SK-N-SH (cell line): ENCODE data around the gene SLC25A44. TPM values are rescaled to one million over a fixed set of nuclear protein-coding genes. Genes with fewer than 3 reads are reported as not detected.

Experiments
- CTCF ChIA-PET: fragments of 300-600, 350-600 bp; formaldehyde crosslinking; extraction: SDS; loops from one replicate; lab custom pipeline; 2021; lab: Yijun Ruan, JAX
- POLR2A ChIA-PET: fragments of 350-600 bp; sonication (Branson Sonifier 250); formaldehyde crosslinking; extraction: SDS; loops from one replicate; lab custom pipeline; 2020; ENCODE audit warnings: antibody characterized with exemption, inconsistent platforms; lab: Yijun Ruan, JAX
- DNase-seq: peaks from one replicate; pipeline ENCODE4 v3.0.0; 2012
- H2AFZ ChIP-seq: fragments of 200-600 bp; sonication (generic); 2 replicates; pipeline ENCODE4 v1.8.1; 2016; ENCODE audit warnings: antibody characterized with exemption, mild to moderate bottlenecking, low read depth
- H3F3A ChIP-seq: fragments of 200-600 bp; sonication (generic); replicated peaks from 2 replicates; pipeline ENCODE3; 2016; ENCODE audit warnings: antibody characterized with exemption, mild to moderate bottlenecking; ENCODE audit not compliant: insufficient read depth
- H3K27ac ChIP-seq, 2 experiments: fragments of 200-500 bp in 1 of 2; fragments of 200-600 bp in 1 of 2; sonication (Bioruptor generic) in 1 of 2; sonication (generic), shearing (Covaris generic) in 1 of 2; 2 replicates each; pipeline versions ENCODE4 v1.5.1 to v1.6.1; 2014 to 2016; ENCODE audit warnings: low read depth in 2 of 2, inconsistent platforms in 1 of 2, low read length in 1 of 2, mild to moderate bottlenecking in 1 of 2, mixed read lengths in 1 of 2
- H3K27me3 ChIP-seq: fragments of 200-600 bp; sonication (generic), shearing (Covaris generic); 2 replicates; pipeline ENCODE4 v1.6.1; 2016; ENCODE audit warnings: mixed run types; ENCODE audit not compliant: insufficient read depth
- H3K36me3 ChIP-seq, 2 experiments: fragments of 200-500 bp in 1 of 2; fragments of 200-600 bp in 1 of 2; sonication (Bioruptor generic) in 1 of 2; sonication (generic) in 1 of 2; replicated peaks in 1 of 2; 2 replicates each; pipeline versions ENCODE3 to v1.5.1; 2014 to 2016; ENCODE audit warnings: low read length in 1 of 2, mild to moderate bottlenecking in 1 of 2; ENCODE audit not compliant: insufficient read depth in 2 of 2, control insufficient read depth in 1 of 2
- H3K4me1 ChIP-seq, 2 experiments: fragments of 200-500 bp in 1 of 2; fragments of 200-600 bp in 1 of 2; sonication (Bioruptor generic) in 1 of 2; sonication (generic), shearing (Covaris generic) in 1 of 2; 2 replicates each; pipeline versions ENCODE4 v1.5.1 to v1.6.1; 2014 to 2016; ENCODE audit warnings: low read depth in 1 of 2, low read length in 1 of 2, mixed run types in 1 of 2; ENCODE audit not compliant: insufficient read depth in 2 of 2, control insufficient read depth in 1 of 2
- H3K4me2 ChIP-seq: fragments of 200-600 bp; sonication (generic), shearing (Covaris generic); 2 replicates; pipeline ENCODE4 v1.6.1; 2017; ENCODE audit warnings: mixed run types
- H3K4me3 ChIP-seq, 2 experiments: fragments of 200-500 bp in 1 of 2; fragments of 200-600 bp in 1 of 2; sonication (Bioruptor generic) in 1 of 2; sonication (generic), shearing (Covaris generic) in 1 of 2; 2 replicates each; pipeline versions ENCODE4 v1.5.1 to v1.8.1; 2014 to 2016; ENCODE audit warnings: low read depth in 2 of 2, inconsistent platforms in 1 of 2, low read length in 1 of 2, mild to moderate bottlenecking in 1 of 2, mixed read lengths in 1 of 2, moderate library complexity in 1 of 2
- H3K79me2 ChIP-seq: fragments of 200-600 bp; sonication (generic); 2 replicates; pipeline ENCODE4 v1.8.1; 2017; ENCODE audit warnings: mild to moderate bottlenecking; ENCODE audit not compliant: insufficient read depth
- H3K9ac ChIP-seq: fragments of 200-600 bp; sonication (generic); 2 replicates; pipeline ENCODE4 v1.6.1; 2017; ENCODE audit warnings: mixed run types
- H3K9me2 ChIP-seq: fragments of 200-600 bp; sonication (generic); 2 replicates; pipeline ENCODE4 v1.6.1; 2017; ENCODE audit warnings: mixed run types
- H3K9me3 ChIP-seq: fragments of 200-600 bp; sonication (generic); 2 replicates; pipeline ENCODE4 v1.6.1; 2017; ENCODE audit warnings: mixed run types, mild to moderate bottlenecking, moderate library complexity
- H4K20me1 ChIP-seq: fragments of 200-600 bp; sonication (generic); 2 replicates; pipeline ENCODE4 v1.6.1; 2017; ENCODE audit warnings: mild to moderate bottlenecking, mixed run types; ENCODE audit not compliant: insufficient read depth
- CHD2 ChIP-seq: fragments of 150-350 bp; IDR thresholded peaks from 2 replicates; pipeline ENCODE4 v1.6.1; 2018; ENCODE audit warnings: low read length; ENCODE audit not compliant: partially characterized antibody
- ELF1 ChIP-seq: IDR thresholded peaks from 2 replicates; pipeline ENCODE4 v1.4.0; 2012
- EZH2phosphoT487 ChIP-seq: fragments of 200-600 bp; sonication (generic); IDR thresholded peaks from 2 replicates; pipeline ENCODE4 v1.6.1; 2017; ENCODE audit warnings: low read depth, mixed run types, mild to moderate bottlenecking, antibody characterized with exemption, moderate library complexity, borderline replicate concordance
- GABPA ChIP-seq: IDR thresholded peaks from 2 replicates; pipeline ENCODE4 v1.4.0; 2012; ENCODE audit warnings: low read depth, mild to moderate bottlenecking
- GATA2 ChIP-seq: sonication (generic); formaldehyde crosslinking; IDR thresholded peaks from 2 replicates; pipeline ENCODE4 v1.5.0; 2020; ENCODE audit warnings: mild to moderate bottlenecking, missing genetic modification reagents
- IRF3 ChIP-seq: fragments of 150-350 bp; IDR thresholded peaks from 2 replicates; pipeline ENCODE4 v1.6.1; 2016; ENCODE audit warnings: mild to moderate bottlenecking, low read depth, low read length
- JUND ChIP-seq: IDR thresholded peaks from 2 replicates; pipeline ENCODE4 v1.4.0; 2012
- MEF2A ChIP-seq: IDR thresholded peaks from 2 replicates; pipeline ENCODE4 v1.4.0; 2012; ENCODE audit warnings: low read depth, borderline replicate concordance
- NRF1 ChIP-seq: IDR thresholded peaks from 2 replicates; pipeline ENCODE4 v1.6.1; 2012; ENCODE audit warnings: low read depth, mild to moderate bottlenecking, low read length
- RAD21 ChIP-seq: IDR thresholded peaks from 2 replicates; pipeline ENCODE4 v1.6.1; 2012; ENCODE audit warnings: mild to moderate bottlenecking, low read length
- REST ChIP-seq: IDR thresholded peaks from 2 replicates; pipeline ENCODE4 v1.6.1; 2012; ENCODE audit warnings: mild to moderate bottlenecking, low read depth, low read length, moderate library complexity
- TEAD4 ChIP-seq: IDR thresholded peaks from 2 replicates; pipeline ENCODE4 v1.4.0; 2012; ENCODE audit warnings: mild to moderate bottlenecking, borderline replicate concordance; ENCODE audit not compliant: insufficient read depth
- WGBS: methylation state at CpG from one replicate; pipeline ENCODE4 v1.1.6; 2017; ENCODE audit warnings: low lambda C conversion rate; 5-methylcytosine and 5-hydroxymethylcytosine counted together
- polyA plus RNA-seq, 3 experiments: library from polyadenylated mRNA; depleted of rRNA; stranded (reverse); fragments of >200 nt; gene quantifications; 2 replicates each; pipeline ENCODE4 v1.2.3, GENCODE V29; 2012

The SLC25A44 gene
- polyA plus RNA-seq, 1 of the 3 experiments (the other 2 are of a cell fraction): 28.5 TPM

GRCh38 chr1:156157506-156157905, 36.4 kb upstream of the SLC25A44 start:
- Histone ChIP-seq H3F3A (no peaks in the 10 kb centered on the region), H3K27me3 (no peaks in the 10 kb centered on the region), H3K27ac (no peak overlapping the region), H3K4me3 (no peak overlapping the region), H3K36me3 (no peaks in the 10 kb centered on the region), H3K9me3 (no peaks in the 10 kb centered on the region), H3K79me2 (no peaks in the 10 kb centered on the region), H2AFZ (no peak overlapping the region), H3K4me2 (no peak overlapping the region)
- 96% methylated on average over 3 of the region's 3 CpGs for WGBS
- no peak for DNase-seq
- no peak for TF ChIP-seq IRF3
- no peak for TF ChIP-seq EZH2phosphoT487
- no peak for TF ChIP-seq NRF1
- TF ChIP-seq RAD21: no peak
- TF ChIP-seq REST: no peak
- TF ChIP-seq TEAD4: no peak
- TF ChIP-seq GABPA: no peak
- TF ChIP-seq ELF1: no peak
- TF ChIP-seq CHD2: no peak
- no peak for TF ChIP-seq JUND
- no peak for TF ChIP-seq MEF2A
- TF ChIP-seq GATA2 (CRISPR knock-in tag): no peak
- TF ChIP-seq, all 33 proteins: peak for 0
- Histone ChIP-seq H3K4me1 (peaks cover 3 to 12% of the 10 kb centered on the region in 2 experiments; a peak in 2 of 4 replicates), H3K9ac (no peak overlapping the region), H3K9me2 (no peaks in the 10 kb centered on the region), H4K20me1 (no peaks in the 10 kb centered on the region)
- POLR2A ChIA-PET: no interaction called here
- CTCF ChIA-PET: interaction anchor here (0.7 to 1.0 kb wide), 2 partner anchors 16 to 68 kb away, joined by 3 read pairs; no protein-coding TSS in a partner anchor

- no peaks in the 10 kb centered on the region for H3K36me3 ChIP-seq
- POLR2A ChIA-PET: no interaction called here
- H3F3A ChIP-seq: no peaks in the 10 kb centered on the region
- CTCF ChIA-PET: interaction anchor here (0.7 to 1.0 kb wide), 3 partner anchors 16 to 67 kb away, joined by 3 read pairs; no protein-coding TSS in a partner anchor
- H3K4me1 ChIP-seq: peaks cover 3 to 17% of the 10 kb centered on the region in 2 experiments; a peak in 2 of 4 replicates
- H3K27me3 ChIP-seq: no peaks in the 10 kb centered on the region
- DNase-seq: no peak
- H3K9ac ChIP-seq: no peak overlapping the region
- H4K20me1 ChIP-seq: no peaks in the 10 kb centered on the region
- H3K27ac ChIP-seq: no peak overlapping the region
- no peaks in the 10 kb centered on the region for H3K9me3 ChIP-seq
- H3K79me2 ChIP-seq: no peaks in the 10 kb centered on the region
- H3K9me2 ChIP-seq: no peaks in the 10 kb centered on the region
- no peak overlapping the region for H3K4me3 ChIP-seq
- H3K4me2 ChIP-seq: no peak overlapping the region
- TF ChIP-seq MEF2A: no peak
- no peak for TF ChIP-seq NRF1
- 83% methylated on average over 5 of the region's 5 CpGs for WGBS
- H2AFZ ChIP-seq: no peak overlapping the region
Measured at GRCh38 chr1:156157966-156158365, 35.9 kb upstream of the SLC25A44 start.
